DOHH2 (cell line): ENCODE results near the gene PTP4A2.
"Not testable (repeated sequence)": the region's sequence is repeated elsewhere in the genome, so short reads cannot be mapped to it uniquely, and the experiment has no call there.

Experiments
- H3F3A ChIP-seq: fragments of 200-600 bp; sonication (generic), shearing (Covaris generic); 2 replicates; pipeline ENCODE4 v1.6.0; 2016; ENCODE audit warnings: antibody characterized with exemption, mild to moderate bottlenecking; ENCODE audit not compliant: control insufficient read depth, insufficient read depth
- H3K27ac ChIP-seq: fragments of 200-600 bp; sonication (generic); 2 replicates; pipeline ENCODE4 v1.5.1; 2014; ENCODE audit warnings: low read depth, mild to moderate bottlenecking, low read length, moderate library complexity
- H3K27me3 ChIP-seq: fragments of 200-600 bp; sonication (generic); 2 replicates; pipeline ENCODE4 v1.6.1; 2014; ENCODE audit warnings: mild to moderate bottlenecking, low read length, mixed read lengths; ENCODE audit not compliant: control insufficient read depth
- H3K36me3 ChIP-seq: fragments of 200-600 bp; sonication (generic); 2 replicates; pipeline ENCODE4 v1.6.1; 2014; ENCODE audit warnings: mild to moderate bottlenecking, low read length, moderate library complexity, mixed read lengths; ENCODE audit not compliant: control insufficient read depth
- H3K4me1 ChIP-seq: fragments of 200-600 bp; sonication (generic); 2 replicates; pipeline ENCODE4 v1.6.1; 2014; ENCODE audit warnings: mild to moderate bottlenecking, low read length, mixed read lengths; ENCODE audit not compliant: control insufficient read depth
- H3K4me2 ChIP-seq: fragments of 200-600 bp; sonication (generic); 2 replicates; pipeline ENCODE4 v1.6.0; 2014; ENCODE audit warnings: mild to moderate bottlenecking, low read length, moderate library complexity
- H3K4me3 ChIP-seq: fragments of 200-600 bp; sonication (generic); 2 replicates; pipeline ENCODE4 v1.5.1; 2014; ENCODE audit warnings: mild to moderate bottlenecking, low read length, mixed read lengths
- H3K79me2 ChIP-seq: fragments of 200-600 bp; sonication (generic); 2 replicates; pipeline ENCODE4 v1.6.1; 2014; ENCODE audit warnings: mild to moderate bottlenecking, low read length, mixed read lengths; ENCODE audit not compliant: control insufficient read depth
- H3K9me2 ChIP-seq: fragments of 200-600 bp; sonication (generic); replicated peaks from 2 replicates; pipeline ENCODE4 v1.6.1; 2014; ENCODE audit warnings: mild to moderate bottlenecking, low read length, mixed read lengths; ENCODE audit not compliant: control insufficient read depth
- H3K9me3 ChIP-seq: fragments of 200-600 bp; sonication (generic); 2 replicates; pipeline ENCODE4 v1.6.1; 2014; ENCODE audit warnings: antibody characterized with exemption, low read length, mixed read lengths; ENCODE audit not compliant: control insufficient read depth, insufficient read depth
- H4K20me1 ChIP-seq: fragments of 200-600 bp; sonication (generic); 2 replicates; pipeline ENCODE4 v1.6.0; 2014; ENCODE audit warnings: low read depth, mild to moderate bottlenecking, antibody characterized with exemption, low read length, moderate library complexity; ENCODE audit not compliant: control insufficient read depth, insufficient read depth
- EZH2phosphoT487 ChIP-seq: fragments of 200-600 bp; sonication (generic); IDR thresholded peaks from 2 replicates; pipeline ENCODE4 v1.6.1; 2017; ENCODE audit warnings: borderline replicate concordance, mild to moderate bottlenecking, antibody characterized with exemption, low read length, moderate library complexity, mixed read lengths
- TF ChIP-seq, protein P1 (sequence below): fragments of 200-600 bp; sonication (generic); IDR thresholded peaks from one replicate; pipeline ENCODE4 v1.5.1; 2014; ENCODE audit warnings: antibody characterized with exemption, mild to moderate bottlenecking, low read depth, low read length; ENCODE audit not compliant: poor library complexity, severe bottlenecking

Gene PTP4A2

DNA sequence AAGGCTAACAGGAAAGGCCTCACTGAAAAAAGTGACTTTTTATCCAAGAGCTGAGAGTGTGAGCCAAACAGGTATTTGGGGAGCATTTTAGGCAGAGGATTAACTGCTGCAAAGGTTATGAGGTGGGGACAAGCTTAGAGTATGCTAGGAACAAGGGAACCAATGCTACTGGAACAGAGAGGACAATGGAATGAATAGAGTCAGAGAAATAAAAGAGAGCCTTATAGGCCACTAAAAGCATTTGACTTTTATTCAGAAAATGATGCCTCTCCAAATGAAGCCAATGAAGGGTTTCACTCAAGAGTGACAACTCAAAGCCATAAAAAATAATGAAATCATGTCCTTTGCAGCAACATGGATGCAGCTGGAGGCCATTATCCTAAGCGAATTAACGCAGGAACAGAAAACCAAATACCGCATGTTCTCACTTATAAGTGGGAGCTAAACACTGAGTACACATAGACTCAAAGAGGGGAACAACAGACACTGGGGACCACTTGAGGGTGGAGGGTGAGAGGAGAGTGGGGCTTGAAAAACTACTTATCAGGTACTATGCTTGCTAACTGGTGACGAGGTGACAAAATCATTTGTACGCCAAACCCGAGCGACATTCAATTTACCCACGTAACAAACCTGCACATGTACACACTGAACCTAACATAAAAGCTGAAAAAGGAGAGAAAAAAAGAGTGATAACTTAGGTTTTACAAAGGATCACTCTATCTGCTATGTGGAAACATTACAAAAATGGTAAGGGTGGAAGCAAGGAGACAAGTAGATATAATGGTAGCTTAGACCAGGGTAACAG is 11.1 kb downstream of the PTP4A2 start:
- Histone ChIP-seq H3F3A (peaks cover 47% of the 10 kb centered on the region), H3K4me3 (peak overlapping the region; percentile 57), H3K4me1 (peaks cover 94% of the 10 kb centered on the region), H3K36me3 (peaks cover 69% of the 10 kb centered on the region), H3K9me3 (no peaks in the 10 kb centered on the region), H3K4me2 (peak overlapping the region; percentile 70), H3K27me3 (no peaks in the 10 kb centered on the region), H4K20me1 (peaks cover 23% of the 10 kb centered on the region), H3K27ac (peak overlapping the region; percentile 87), H3K79me2 (peaks cover 100% of the 10 kb centered on the region), H3K9me2 (no peaks in the 10 kb centered on the region)
- TF ChIP-seq EZH2phosphoT487 = no peak
- TF ChIP-seq, protein P1, sequence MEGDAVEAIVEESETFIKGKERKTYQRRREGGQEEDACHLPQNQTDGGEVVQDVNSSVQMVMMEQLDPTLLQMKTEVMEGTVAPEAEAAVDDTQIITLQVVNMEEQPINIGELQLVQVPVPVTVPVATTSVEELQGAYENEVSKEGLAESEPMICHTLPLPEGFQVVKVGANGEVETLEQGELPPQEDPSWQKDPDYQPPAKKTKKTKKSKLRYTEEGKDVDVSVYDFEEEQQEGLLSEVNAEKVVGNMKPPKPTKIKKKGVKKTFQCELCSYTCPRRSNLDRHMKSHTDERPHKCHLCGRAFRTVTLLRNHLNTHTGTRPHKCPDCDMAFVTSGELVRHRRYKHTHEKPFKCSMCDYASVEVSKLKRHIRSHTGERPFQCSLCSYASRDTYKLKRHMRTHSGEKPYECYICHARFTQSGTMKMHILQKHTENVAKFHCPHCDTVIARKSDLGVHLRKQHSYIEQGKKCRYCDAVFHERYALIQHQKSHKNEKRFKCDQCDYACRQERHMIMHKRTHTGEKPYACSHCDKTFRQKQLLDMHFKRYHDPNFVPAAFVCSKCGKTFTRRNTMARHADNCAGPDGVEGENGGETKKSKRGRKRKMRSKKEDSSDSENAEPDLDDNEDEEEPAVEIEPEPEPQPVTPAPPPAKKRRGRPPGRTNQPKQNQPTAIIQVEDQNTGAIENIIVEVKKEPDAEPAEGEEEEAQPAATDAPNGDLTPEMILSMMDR = no peak

DNA sequence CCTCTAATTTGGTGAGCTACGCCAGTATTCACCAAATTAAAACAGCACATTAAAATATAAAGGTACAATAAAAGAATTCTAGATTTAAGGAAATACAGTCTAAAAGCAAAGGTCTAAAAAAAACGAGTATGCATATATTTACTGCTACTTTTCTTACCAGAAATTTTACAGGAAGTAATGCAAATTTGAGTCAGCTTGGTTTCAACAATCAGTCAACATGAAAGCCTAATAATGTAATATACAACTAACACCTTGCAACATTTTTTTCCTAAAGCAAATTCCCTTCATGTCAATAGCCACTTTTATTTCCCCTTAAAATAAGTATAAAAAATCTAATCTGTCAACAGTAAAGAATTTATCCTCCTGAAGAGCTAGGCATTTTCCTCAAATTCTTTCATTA is 11.9 kb downstream of the PTP4A2 start:
- H3K36me3 ChIP-seq = peaks cover 69% of the 10 kb centered on the region
- no peak for TF ChIP-seq EZH2phosphoT487
- TF ChIP-seq, protein P1 = no peak
- H3K9me2 ChIP-seq = no peaks in the 10 kb centered on the region
- peaks cover 39% of the 10 kb centered on the region for H3F3A ChIP-seq
- H3K4me3 ChIP-seq = peak overlapping the region; percentile 57
- peaks cover 27% of the 10 kb centered on the region for H4K20me1 ChIP-seq
- H3K4me1 ChIP-seq = peaks cover 93% of the 10 kb centered on the region
- H3K27me3 ChIP-seq = no peaks in the 10 kb centered on the region
- H3K79me2 ChIP-seq = peaks cover 100% of the 10 kb centered on the region
- H3K9me3 ChIP-seq = no peaks in the 10 kb centered on the region
- peak overlapping the region; percentile 70 for H3K4me2 ChIP-seq
- H3K27ac ChIP-seq = peak overlapping the region; percentile 87

DNA sequence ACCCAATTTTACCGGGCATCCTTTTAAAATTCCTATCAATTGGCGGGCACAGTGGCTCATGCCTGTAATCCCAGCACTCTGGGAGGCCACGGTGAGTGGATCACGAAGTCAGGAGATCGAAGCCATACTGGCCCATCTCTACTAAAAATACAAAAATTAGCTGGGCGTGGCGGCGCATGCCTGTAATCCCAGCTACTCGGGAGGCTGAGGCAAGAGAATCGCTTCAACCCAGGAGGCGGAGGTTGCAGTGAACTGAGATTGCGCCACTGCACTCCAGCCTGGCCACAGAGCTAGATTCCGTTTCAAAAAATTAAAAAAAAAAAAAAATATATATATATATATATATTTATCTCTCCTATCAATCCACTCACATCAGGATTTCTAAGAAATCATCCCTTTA is 12.3 kb downstream of the PTP4A2 start:
- Histone ChIP-seq H3F3A (peaks cover 35% of the 10 kb centered on the region), H3K4me2 (peak overlapping the region; percentile 70)

DNA sequence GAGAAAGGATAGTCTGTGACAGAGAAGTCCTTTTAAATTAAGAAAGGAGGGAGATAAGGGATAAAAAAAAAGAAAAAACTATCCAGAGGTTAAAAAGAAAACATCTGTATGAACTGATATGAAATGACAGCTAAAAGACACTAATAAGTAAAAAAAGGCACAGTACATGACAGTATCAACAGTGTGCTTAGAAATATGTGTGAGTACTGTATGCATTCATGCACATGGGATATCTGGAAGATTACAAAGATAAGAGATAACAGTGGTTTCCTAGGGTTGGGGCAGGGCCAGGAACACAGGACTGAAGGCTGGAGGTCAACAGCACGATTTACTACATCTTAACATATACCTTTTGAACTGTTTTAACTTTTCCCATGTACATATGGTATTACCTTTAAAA is 13.3 kb downstream of the PTP4A2 start:
- Histone ChIP-seq H3K79me2 (peaks cover 100% of the 10 kb centered on the region), H3K9me3 (no peaks in the 10 kb centered on the region), H3K4me2 (peak overlapping the region; percentile 70), H3K4me3 (peak overlapping the region; percentile 43; the same call in 1 of the 2 replicates), H3K27me3 (no peaks in the 10 kb centered on the region), H4K20me1 (peaks cover 27% of the 10 kb centered on the region), H3K4me1 (peaks cover 79% of the 10 kb centered on the region), H3F3A (peaks cover 26% of the 10 kb centered on the region), H3K36me3 (peaks cover 66% of the 10 kb centered on the region), H3K9me2 (no peaks in the 10 kb centered on the region), H3K27ac (peak overlapping the region; percentile 87)
- TF ChIP-seq, protein P1 = no peak
- TF ChIP-seq EZH2phosphoT487 = no peak

More for the DNA sequence above, 12.3 kb downstream of the PTP4A2 start:
- Histone ChIP-seq H3K4me3 (peak overlapping the region; percentile 57), H3K27ac (peak overlapping the region; percentile 87), H3K36me3 (peaks cover 69% of the 10 kb centered on the region), H4K20me1 (peaks cover 27% of the 10 kb centered on the region), H3K4me1 (peaks cover 88% of the 10 kb centered on the region), H3K79me2 (peaks cover 100% of the 10 kb centered on the region)
- H3K27me3 ChIP-seq, H3K9me3 ChIP-seq, H3K9me2 ChIP-seq: not testable (repeated sequence)
